Body of pancreas (tissue), 4 donors: ENCODE results near the gene COIL.

Experiments used
- POLR2A ChIP-seq, 3 donors: fragments of 450-650 bp; IDR thresholded peaks; one replicate each; pipeline ENCODE4 v1.6.1; 2016; ENCODE audit warnings: antibody characterized with exemption in 3 of 3, mild to moderate bottlenecking in 2 of 3
- TF ChIP-seq, protein P1 (sequence below), 7 experiments: fragments of 450-650 bp in 4 of 7; fragments of 200-600 bp in 3 of 7; sonication (generic) in 3 of 7; IDR thresholded peaks; one replicate each; pipeline ENCODE4 v1.5.1; 2016 to 2019; ENCODE audit warnings: antibody characterized with exemption in 7 of 7

DNA sequence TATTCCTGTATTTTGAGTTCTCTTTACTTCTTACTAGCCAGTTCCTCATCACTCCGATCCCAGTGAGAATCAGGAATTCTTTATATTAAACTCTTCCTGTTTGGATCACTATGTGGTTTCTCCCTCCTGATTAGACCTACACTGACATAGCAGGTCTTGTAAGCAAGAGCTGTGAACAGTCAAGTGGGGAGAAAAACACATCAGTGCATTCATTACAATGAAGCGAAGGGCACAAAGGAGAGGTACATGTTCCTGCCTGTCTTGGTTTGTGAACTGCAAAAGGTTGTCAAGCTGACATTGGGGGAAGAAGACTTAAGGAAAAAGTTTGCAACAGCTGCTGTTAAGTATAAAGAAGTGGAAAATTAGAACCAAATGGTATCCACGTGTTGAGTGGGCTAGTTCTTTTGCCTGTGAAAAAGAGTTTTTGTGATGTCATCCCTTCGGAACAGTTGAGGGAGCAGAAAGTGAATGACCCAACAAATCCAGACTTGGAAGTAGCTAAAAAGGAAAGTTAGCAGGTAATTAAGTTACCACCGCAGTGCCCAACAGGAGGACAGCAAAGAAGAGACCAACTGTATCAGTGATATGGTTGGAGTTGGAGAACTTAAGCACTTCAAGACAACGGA lies 24.0 kb downstream of the COIL start:
- TF ChIP-seq, protein P1, sequence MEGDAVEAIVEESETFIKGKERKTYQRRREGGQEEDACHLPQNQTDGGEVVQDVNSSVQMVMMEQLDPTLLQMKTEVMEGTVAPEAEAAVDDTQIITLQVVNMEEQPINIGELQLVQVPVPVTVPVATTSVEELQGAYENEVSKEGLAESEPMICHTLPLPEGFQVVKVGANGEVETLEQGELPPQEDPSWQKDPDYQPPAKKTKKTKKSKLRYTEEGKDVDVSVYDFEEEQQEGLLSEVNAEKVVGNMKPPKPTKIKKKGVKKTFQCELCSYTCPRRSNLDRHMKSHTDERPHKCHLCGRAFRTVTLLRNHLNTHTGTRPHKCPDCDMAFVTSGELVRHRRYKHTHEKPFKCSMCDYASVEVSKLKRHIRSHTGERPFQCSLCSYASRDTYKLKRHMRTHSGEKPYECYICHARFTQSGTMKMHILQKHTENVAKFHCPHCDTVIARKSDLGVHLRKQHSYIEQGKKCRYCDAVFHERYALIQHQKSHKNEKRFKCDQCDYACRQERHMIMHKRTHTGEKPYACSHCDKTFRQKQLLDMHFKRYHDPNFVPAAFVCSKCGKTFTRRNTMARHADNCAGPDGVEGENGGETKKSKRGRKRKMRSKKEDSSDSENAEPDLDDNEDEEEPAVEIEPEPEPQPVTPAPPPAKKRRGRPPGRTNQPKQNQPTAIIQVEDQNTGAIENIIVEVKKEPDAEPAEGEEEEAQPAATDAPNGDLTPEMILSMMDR (IDR thresholded peaks at IDR 0.05) = no peak
- TF ChIP-seq POLR2A (IDR thresholded peaks at IDR 0.05) = no peak
